HCT116 (cell line): ENCODE results near the gene CDH4. TPM values are rescaled to one million over a fixed set of nuclear protein-coding genes. Genes with fewer than 3 reads are reported as not detected.

ENCODE experiments used
- ATAC-seq: fragments of 200-7000 bp; cut with Tn5 transposase; 2 replicates; pipeline ENCODE4 v1.9.1; 2020; ENCODE audit warnings: mild to moderate bottlenecking, moderate library complexity
- BruUV-seq: library from RNA; stranded (reverse); fragments of 400-500 nt; replicated peaks from 2 replicates; lab custom pipeline; 2021; lab: Mats Ljungman, UMichigan
- CTCF ChIA-PET: fragments of 300-600 bp; sonication (Branson Sonifier 250); formaldehyde crosslinking; loops from one replicate; lab custom pipeline; 2021; ENCODE audit warnings: antibody characterized with exemption; lab: Charles Lee
- POLR2A ChIA-PET: fragments of 300-600, 350-600 bp; sonication (Branson Sonifier 250); formaldehyde crosslinking; loops from one replicate; lab custom pipeline; 2021; ENCODE audit warnings: antibody characterized with exemption; lab: Charles Lee
- RAD21 ChIA-PET, 2 experiments: fragments of 300-600 bp; sonication (Branson Sonifier 250); formaldehyde crosslinking; loops; one replicate each; lab custom pipeline; 2023; ENCODE audit warnings: low total read pairs in 2 of 2; ENCODE audit not compliant: uncharacterized antibody in 2 of 2, unreplicated experiment in 2 of 2, low non-redundant PET in 1 of 2; lab: Charles Lee
- DNase-seq: peaks from one replicate; pipeline ENCODE4 v3.0.0-alpha.2; 2010; ENCODE audit warnings: low read depth, low spot score
- H2AFZ ChIP-seq: fragments of 200-600 bp; shearing (Covaris generic), sonication (generic); 2 replicates; pipeline ENCODE4 v1.6.1; 2017; ENCODE audit warnings: low read depth, mixed run types, mixed read lengths, antibody characterized with exemption, low read length; ENCODE audit not compliant: poor library complexity, severe bottlenecking
- H3K27ac ChIP-seq: 2 replicates; pipeline ENCODE4 v1.5.1; 2012; ENCODE audit warnings: low read depth, low read length
- H3K27me3 ChIP-seq: fragments of 200-600 bp; sonication (generic); 2 replicates; pipeline ENCODE4 v1.6.1; 2016; ENCODE audit warnings: mixed run types, low read length, mixed read lengths; ENCODE audit not compliant: insufficient read depth
- H3K36me3 ChIP-seq, 2 experiments: fragments of 200-500 bp in 1 of 2; fragments of 200-600 bp in 1 of 2; sonication (Bioruptor generic) in 1 of 2; sonication (generic) in 1 of 2; 2 replicates each; pipeline versions ENCODE4 v1.5.1 to v1.6.1; 2014 to 2016; ENCODE audit warnings: low read length in 2 of 2, inconsistent platforms in 1 of 2, mixed read lengths in 1 of 2, mixed run types in 1 of 2; ENCODE audit not compliant: insufficient read depth in 2 of 2, control insufficient read depth in 1 of 2
- H3K4me1 ChIP-seq, 2 experiments: fragments of 200-600 bp in 1 of 2; sonication (generic) in 1 of 2; 2 replicates each; pipeline versions ENCODE4 v1.5.1 to v1.6.1; 2012 to 2017; ENCODE audit warnings: low read length in 2 of 2, inconsistent platforms in 1 of 2, mild to moderate bottlenecking in 1 of 2, mixed read lengths in 1 of 2, mixed run types in 1 of 2, moderate library complexity in 1 of 2; ENCODE audit not compliant: insufficient read depth in 2 of 2, control insufficient read depth in 1 of 2
- H3K4me2 ChIP-seq: fragments of 200-600 bp; sonication (generic); 2 replicates; pipeline ENCODE4 v1.6.1; 2017; ENCODE audit warnings: mixed run types, low read length, mixed read lengths
- H3K4me3 ChIP-seq, 2 experiments: fragments of 200-600 bp in 1 of 2; sonication (generic) in 1 of 2; replicated peaks in 1 of 2; 2 replicates each; pipeline ENCODE4 v1.5.1; 2011 to 2016; ENCODE audit warnings: low read length in 2 of 2, control low read depth in 1 of 2, low read depth in 1 of 2, mild to moderate bottlenecking in 1 of 2, mixed read lengths in 1 of 2, mixed run types in 1 of 2
- H3K79me2 ChIP-seq: fragments of 200-600 bp; sonication (generic); 2 replicates; pipeline ENCODE4 v1.6.1; 2017; ENCODE audit warnings: mild to moderate bottlenecking, mixed run types, low read length, moderate library complexity, mixed read lengths; ENCODE audit not compliant: insufficient read depth
- H3K9ac ChIP-seq: fragments of 200-600 bp; sonication (generic); 2 replicates; pipeline ENCODE4 v1.6.1; 2016; ENCODE audit warnings: low read length, mixed read lengths
- H3K9me2 ChIP-seq: fragments of 200-600 bp; sonication (generic), shearing (Covaris generic); 2 replicates; pipeline ENCODE4 v1.6.1; 2017; ENCODE audit warnings: mixed run types, mild to moderate bottlenecking, moderate library complexity; ENCODE audit not compliant: insufficient read depth
- H3K9me3 ChIP-seq, 2 experiments: fragments of 200-500 bp in 1 of 2; fragments of 200-600 bp in 1 of 2; sonication (Bioruptor generic) in 1 of 2; sonication (generic) in 1 of 2; 2 replicates each; pipeline ENCODE4 v1.6.1; 2014 to 2017; ENCODE audit warnings: low read length in 2 of 2, mixed read lengths in 2 of 2, inconsistent platforms in 1 of 2, low read depth in 1 of 2, mild to moderate bottlenecking in 1 of 2, mixed run types in 1 of 2, moderate library complexity in 1 of 2; ENCODE audit not compliant: control insufficient read depth in 1 of 2, insufficient read depth in 1 of 2
- H4K20me1 ChIP-seq: fragments of 200-600 bp; sonication (generic), shearing (Covaris generic); 2 replicates; pipeline ENCODE4 v1.6.1; 2017; ENCODE audit warnings: mixed run types, mild to moderate bottlenecking, moderate library complexity; ENCODE audit not compliant: insufficient read depth
- CBX3 ChIP-seq: IDR thresholded peaks from 2 replicates; pipeline ENCODE4 v1.6.1; 2012; ENCODE audit warnings: low read depth
- CEBPB ChIP-seq: IDR thresholded peaks from 2 replicates; pipeline ENCODE4 v1.6.1; 2012; ENCODE audit warnings: low read depth
- EGR1 ChIP-seq: IDR thresholded peaks from 2 replicates; pipeline ENCODE4 v1.6.1; 2012; ENCODE audit warnings: low read depth
- ELF1 ChIP-seq: IDR thresholded peaks from 2 replicates; pipeline ENCODE4 v1.6.1; 2012; ENCODE audit warnings: low read depth, borderline replicate concordance
- EZH2 ChIP-seq: fragments of 200-600 bp; sonication (generic); IDR thresholded peaks from 2 replicates; pipeline ENCODE4 v1.6.1; 2017; ENCODE audit warnings: antibody characterized with exemption, mixed run types
- EZH2phosphoT487 ChIP-seq: fragments of 200-600 bp; IDR thresholded peaks from 2 replicates; pipeline ENCODE4 v1.6.1; 2018; ENCODE audit warnings: antibody characterized with exemption, borderline replicate concordance
- FOSL1 ChIP-seq: IDR thresholded peaks from 2 replicates; pipeline ENCODE4 v1.6.1; 2012; ENCODE audit warnings: low read depth
- JUND ChIP-seq: IDR thresholded peaks from 2 replicates; pipeline ENCODE4 v1.6.1; 2012
- POLR2AphosphoS5 ChIP-seq: IDR thresholded peaks from 2 replicates; pipeline ENCODE4 v1.6.1; 2011; ENCODE audit warnings: mild to moderate bottlenecking, low read depth, low read length, moderate library complexity
- RAD21 ChIP-seq: IDR thresholded peaks from 2 replicates; pipeline ENCODE4 v1.6.1; 2012; ENCODE audit warnings: low read depth, mild to moderate bottlenecking
- SIN3A ChIP-seq: IDR thresholded peaks from 2 replicates; pipeline ENCODE4 v1.6.1; 2012; ENCODE audit warnings: low read depth
- YY1 ChIP-seq: IDR thresholded peaks from 2 replicates; pipeline ENCODE4 v1.6.1; 2011; ENCODE audit warnings: low read length, low read depth, moderate library complexity, mild to moderate bottlenecking; ENCODE audit not compliant: insufficient replicate concordance; ENCODE audit errors: extremely low read depth
- ZFX ChIP-seq: fragments of 450-650 bp; IDR thresholded peaks from 2 replicates; pipeline ENCODE4 v1.6.1; 2017
- ZNF274 ChIP-seq: fragments of 200-500 bp; sonication (Bioruptor generic); IDR thresholded peaks from 2 replicates; pipeline ENCODE4 v1.6.1; 2014; ENCODE audit warnings: mild to moderate bottlenecking, low read depth, low read length, inconsistent platforms
- intact Hi-C: fragments of 100-400 bp; cut with micrococcal nuclease; formaldehyde crosslinking; loops from 2 replicates; pipeline ENCODE4 v1.10.0; 2022
- total RNA-seq: library from RNA; stranded (reverse); gene quantifications from one replicate; pipeline ENCODE4 v1.2.1, GENCODE V29; 2021; ENCODE audit not compliant: unreplicated experiment
- TF ChIP-seq, protein P1 (sequence below), 3 experiments: fragments of 200-600 bp in 1 of 3; sonication (generic) in 1 of 3; IDR thresholded peaks in 2 of 3; conservative IDR thresholded peaks in 1 of 3; 2 replicates each; pipeline ENCODE4 v1.5.1; 2012 to 2017; ENCODE audit warnings: low read depth in 2 of 3, low read length in 2 of 3, antibody characterized with exemption in 1 of 3, borderline replicate concordance in 1 of 3, control low read depth in 1 of 3, mild to moderate bottlenecking in 1 of 3, mixed read lengths in 1 of 3, mixed run types in 1 of 3, moderate library complexity in 1 of 3; ENCODE audit not compliant: insufficient read depth in 1 of 3
- TF ChIP-seq, protein P2 (sequence below): IDR thresholded peaks from 2 replicates; pipeline ENCODE4 v1.6.1; 2012; ENCODE audit warnings: low read depth
- TF ChIP-seq, protein P3 (sequence below): IDR thresholded peaks from 2 replicates; pipeline ENCODE4 v1.6.1; 2012
- TF ChIP-seq, protein P4 (sequence below): IDR thresholded peaks from 2 replicates; pipeline ENCODE4 v1.6.1; 2011; ENCODE audit warnings: mild to moderate bottlenecking, low read length, moderate library complexity; ENCODE audit not compliant: insufficient replicate concordance; ENCODE audit errors: extremely low read depth

Gene CDH4
- total RNA-seq, 1 experiment from 2014 or later: not detected

DNA sequence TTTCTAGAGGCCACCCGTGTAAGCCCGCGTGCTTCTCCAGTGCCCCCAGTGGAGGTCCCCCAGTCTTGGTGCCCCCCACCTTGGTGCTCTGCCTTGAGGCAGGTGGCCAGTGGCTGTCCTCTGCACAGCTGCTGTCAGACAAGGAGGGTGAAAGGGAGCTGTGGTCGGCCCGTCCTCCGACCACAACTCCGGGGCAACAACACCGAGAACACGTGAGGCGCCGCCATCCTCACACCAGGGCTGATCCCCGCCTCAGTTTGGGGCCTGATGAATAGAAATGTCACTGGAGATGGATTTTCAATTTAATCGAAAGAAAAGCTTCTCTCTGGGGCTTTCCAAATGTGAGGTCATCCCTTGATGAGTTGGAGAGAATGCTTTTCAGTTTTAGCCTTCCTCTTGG lies 304.6 kb downstream of the CDH4 start:
- ChIA-PET POLR2A (no interaction called here), CTCF (no interaction called here)
- H3K9me3 ChIP-seq: no peaks in the 10 kb centered on the region
- no peak overlapping the region for H3K4me3 ChIP-seq
- H3K4me2 ChIP-seq: no peak overlapping the region
- DNase-seq: no peak
- H3K9me2 ChIP-seq: no peaks in the 10 kb centered on the region
- H3K27ac ChIP-seq: no peak overlapping the region
- H3K79me2 ChIP-seq: no peaks in the 10 kb centered on the region
- intact Hi-C loops: no loop called here
- no peaks in the 10 kb centered on the region for H4K20me1 ChIP-seq
- no TSS peak for BruUV-seq
- H3K36me3 ChIP-seq: no peaks in the 10 kb centered on the region
- H3K27me3 ChIP-seq: no peaks in the 10 kb centered on the region
- no peak overlapping the region for H2AFZ ChIP-seq
- no peaks in the 10 kb centered on the region for H3K4me1 ChIP-seq
- ATAC-seq: no peak
- H3K9ac ChIP-seq: no peak overlapping the region
- TF ChIP-seq POLR2AphosphoS5 (no peak), FOSL1 (no peak), ELF1 (no peak), EZH2 (no peak), ZFX (no peak), EGR1 (no peak), CBX3 (no peak), ZNF274 (no peak), RAD21 (no peak), CEBPB (no peak), EZH2phosphoT487 (no peak), SIN3A (no peak), JUND (no peak), YY1 (no peak)
- TF ChIP-seq, protein P1, sequence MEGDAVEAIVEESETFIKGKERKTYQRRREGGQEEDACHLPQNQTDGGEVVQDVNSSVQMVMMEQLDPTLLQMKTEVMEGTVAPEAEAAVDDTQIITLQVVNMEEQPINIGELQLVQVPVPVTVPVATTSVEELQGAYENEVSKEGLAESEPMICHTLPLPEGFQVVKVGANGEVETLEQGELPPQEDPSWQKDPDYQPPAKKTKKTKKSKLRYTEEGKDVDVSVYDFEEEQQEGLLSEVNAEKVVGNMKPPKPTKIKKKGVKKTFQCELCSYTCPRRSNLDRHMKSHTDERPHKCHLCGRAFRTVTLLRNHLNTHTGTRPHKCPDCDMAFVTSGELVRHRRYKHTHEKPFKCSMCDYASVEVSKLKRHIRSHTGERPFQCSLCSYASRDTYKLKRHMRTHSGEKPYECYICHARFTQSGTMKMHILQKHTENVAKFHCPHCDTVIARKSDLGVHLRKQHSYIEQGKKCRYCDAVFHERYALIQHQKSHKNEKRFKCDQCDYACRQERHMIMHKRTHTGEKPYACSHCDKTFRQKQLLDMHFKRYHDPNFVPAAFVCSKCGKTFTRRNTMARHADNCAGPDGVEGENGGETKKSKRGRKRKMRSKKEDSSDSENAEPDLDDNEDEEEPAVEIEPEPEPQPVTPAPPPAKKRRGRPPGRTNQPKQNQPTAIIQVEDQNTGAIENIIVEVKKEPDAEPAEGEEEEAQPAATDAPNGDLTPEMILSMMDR (IDR thresholded peaks at IDR 0.05 in 2 of 3, conservative IDR thresholded peaks at IDR 0.05 in 1 of 3; ENCODE audit: borderline replicate concordance in 1 of 3, insufficient read depth in 1 of 3, low read depth in 2 of 3, low read length in 2 of 3): no peak
- TF ChIP-seq, protein P2, sequence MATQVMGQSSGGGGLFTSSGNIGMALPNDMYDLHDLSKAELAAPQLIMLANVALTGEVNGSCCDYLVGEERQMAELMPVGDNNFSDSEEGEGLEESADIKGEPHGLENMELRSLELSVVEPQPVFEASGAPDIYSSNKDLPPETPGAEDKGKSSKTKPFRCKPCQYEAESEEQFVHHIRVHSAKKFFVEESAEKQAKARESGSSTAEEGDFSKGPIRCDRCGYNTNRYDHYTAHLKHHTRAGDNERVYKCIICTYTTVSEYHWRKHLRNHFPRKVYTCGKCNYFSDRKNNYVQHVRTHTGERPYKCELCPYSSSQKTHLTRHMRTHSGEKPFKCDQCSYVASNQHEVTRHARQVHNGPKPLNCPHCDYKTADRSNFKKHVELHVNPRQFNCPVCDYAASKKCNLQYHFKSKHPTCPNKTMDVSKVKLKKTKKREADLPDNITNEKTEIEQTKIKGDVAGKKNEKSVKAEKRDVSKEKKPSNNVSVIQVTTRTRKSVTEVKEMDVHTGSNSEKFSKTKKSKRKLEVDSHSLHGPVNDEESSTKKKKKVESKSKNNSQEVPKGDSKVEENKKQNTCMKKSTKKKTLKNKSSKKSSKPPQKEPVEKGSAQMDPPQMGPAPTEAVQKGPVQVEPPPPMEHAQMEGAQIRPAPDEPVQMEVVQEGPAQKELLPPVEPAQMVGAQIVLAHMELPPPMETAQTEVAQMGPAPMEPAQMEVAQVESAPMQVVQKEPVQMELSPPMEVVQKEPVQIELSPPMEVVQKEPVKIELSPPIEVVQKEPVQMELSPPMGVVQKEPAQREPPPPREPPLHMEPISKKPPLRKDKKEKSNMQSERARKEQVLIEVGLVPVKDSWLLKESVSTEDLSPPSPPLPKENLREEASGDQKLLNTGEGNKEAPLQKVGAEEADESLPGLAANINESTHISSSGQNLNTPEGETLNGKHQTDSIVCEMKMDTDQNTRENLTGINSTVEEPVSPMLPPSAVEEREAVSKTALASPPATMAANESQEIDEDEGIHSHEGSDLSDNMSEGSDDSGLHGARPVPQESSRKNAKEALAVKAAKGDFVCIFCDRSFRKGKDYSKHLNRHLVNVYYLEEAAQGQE: no peak
- TF ChIP-seq, protein P3, sequence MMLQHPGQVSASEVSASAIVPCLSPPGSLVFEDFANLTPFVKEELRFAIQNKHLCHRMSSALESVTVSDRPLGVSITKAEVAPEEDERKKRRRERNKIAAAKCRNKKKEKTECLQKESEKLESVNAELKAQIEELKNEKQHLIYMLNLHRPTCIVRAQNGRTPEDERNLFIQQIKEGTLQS: no peak
- TF ChIP-seq, protein P4, sequence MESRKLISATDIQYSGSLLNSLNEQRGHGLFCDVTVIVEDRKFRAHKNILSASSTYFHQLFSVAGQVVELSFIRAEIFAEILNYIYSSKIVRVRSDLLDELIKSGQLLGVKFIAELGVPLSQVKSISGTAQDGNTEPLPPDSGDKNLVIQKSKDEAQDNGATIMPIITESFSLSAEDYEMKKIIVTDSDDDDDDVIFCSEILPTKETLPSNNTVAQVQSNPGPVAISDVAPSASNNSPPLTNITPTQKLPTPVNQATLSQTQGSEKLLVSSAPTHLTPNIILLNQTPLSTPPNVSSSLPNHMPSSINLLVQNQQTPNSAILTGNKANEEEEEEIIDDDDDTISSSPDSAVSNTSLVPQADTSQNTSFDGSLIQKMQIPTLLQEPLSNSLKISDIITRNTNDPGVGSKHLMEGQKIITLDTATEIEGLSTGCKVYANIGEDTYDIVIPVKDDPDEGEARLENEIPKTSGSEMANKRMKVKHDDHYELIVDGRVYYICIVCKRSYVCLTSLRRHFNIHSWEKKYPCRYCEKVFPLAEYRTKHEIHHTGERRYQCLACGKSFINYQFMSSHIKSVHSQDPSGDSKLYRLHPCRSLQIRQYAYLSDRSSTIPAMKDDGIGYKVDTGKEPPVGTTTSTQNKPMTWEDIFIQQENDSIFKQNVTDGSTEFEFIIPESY: no peak
- TF ChIP-seq, all 23 proteins: peak for 0
- RAD21 ChIA-PET: no interaction called here
